MV-4-11 (cell line): ENCODE measurements around the gene WDR62.
A peak's percentile ranks its signal among the peaks of the same experiment; 100 is the strongest.
"Not testable (repeated sequence)": the region's sequence is repeated elsewhere in the genome, so short reads cannot be mapped to it uniquely, and the experiment has no call there.

Experiments used
- DNase-seq: peaks from one replicate; lab custom pipeline; 2025; lab: John Stamatoyannopoulos, UW

WDR62 gene

DNA sequence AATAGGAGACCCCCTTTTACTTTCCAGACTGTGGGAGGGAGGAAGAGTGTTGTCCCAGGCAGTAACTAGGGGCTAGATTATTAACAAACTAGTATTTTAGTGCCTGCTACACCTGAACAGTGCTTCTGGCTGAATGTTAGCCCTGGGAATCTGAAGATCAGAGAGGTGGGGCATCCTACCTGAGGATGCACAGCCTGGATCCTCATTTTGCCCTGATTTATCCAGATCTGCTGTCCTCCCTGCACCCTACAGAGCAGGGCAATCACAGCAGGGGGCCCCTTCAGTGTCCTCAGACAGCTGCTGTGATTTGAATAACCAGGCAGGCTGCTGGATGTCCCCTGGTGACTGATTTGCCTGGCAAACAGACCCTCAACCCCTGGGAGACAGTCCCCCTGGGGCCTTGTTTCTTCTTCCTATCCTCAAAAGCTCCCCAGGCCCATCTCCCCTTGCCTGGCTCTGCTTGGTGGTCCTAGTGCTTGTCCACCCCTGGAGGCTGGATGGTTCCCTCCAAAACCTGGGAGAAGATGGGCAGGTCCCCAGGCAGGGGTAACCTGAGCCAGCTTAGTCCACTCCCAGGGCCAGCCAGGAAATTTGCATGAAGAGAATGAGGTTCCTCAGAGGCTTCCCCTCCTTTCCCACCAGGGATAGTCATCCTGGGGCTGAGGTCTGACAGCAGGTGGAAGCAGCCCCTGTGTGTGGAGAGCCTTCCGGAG is 55.9 kb downstream of the WDR62 start, which contains the start of gene OVOL3:
TSS of gene OVOL3 (plus strand) at position 657 of the 713 bp plus-strand sequence. CDS start 60 bp downstream, outside the sequence.
- DNase-seq, result no peak

DNA sequence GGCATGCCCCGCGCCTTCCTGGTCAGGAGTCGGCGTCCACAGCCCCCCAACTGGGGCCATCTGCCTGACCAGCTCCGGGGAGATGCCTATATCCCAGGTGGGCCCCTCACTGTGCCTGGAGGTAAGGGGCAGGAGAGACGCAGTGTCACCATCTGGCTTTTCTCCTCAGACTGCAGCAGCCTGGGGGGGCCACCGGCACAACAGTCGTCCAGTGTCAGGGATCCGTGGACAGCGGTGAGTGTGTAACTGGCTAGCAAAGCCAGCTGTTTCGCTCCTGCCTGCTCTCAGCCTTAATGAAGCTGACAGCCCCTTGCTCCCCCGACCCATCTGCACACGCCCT is 56.5 kb downstream of the WDR62 start:
- no peak for DNase-seq

DNA sequence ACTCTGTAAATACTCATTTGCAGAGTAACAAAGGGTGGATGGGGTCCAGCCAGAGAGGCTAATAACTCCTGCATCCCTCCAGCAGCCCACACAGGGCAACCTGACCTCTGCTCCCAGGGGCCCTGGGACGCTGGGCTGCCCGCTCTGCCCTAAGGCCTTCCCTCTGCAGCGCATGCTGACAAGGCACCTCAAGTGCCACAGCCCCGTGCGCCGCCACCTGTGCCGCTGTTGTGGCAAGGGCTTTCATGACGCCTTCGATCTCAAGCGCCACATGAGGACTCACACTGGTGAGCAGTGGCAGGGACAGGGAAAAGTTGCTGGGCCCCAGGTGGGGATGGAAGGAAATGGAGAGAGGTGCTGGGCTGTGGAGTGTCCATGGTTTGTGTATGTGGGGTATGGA is 58.0 kb downstream of the WDR62 start:
- DNase-seq, result no peak

DNA sequence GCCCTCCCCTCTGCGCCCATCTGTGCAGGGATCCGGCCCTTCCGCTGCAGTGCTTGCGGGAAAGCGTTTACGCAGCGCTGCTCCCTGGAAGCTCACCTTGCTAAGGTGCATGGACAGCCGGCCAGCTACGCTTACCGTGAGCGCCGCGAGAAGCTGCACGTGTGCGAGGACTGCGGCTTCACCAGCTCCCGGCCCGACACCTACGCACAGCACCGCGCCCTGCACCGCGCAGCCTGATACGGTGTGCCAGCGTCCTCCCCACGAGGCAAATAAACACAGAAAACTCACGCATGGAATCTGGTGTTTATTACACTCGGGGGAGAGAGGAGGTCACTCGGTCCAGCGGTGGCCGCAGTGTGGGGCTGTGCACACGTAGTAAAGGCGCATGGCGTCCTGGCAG is 58.7 kb downstream of the WDR62 start:
- DNase-seq, result no peak

DNA sequence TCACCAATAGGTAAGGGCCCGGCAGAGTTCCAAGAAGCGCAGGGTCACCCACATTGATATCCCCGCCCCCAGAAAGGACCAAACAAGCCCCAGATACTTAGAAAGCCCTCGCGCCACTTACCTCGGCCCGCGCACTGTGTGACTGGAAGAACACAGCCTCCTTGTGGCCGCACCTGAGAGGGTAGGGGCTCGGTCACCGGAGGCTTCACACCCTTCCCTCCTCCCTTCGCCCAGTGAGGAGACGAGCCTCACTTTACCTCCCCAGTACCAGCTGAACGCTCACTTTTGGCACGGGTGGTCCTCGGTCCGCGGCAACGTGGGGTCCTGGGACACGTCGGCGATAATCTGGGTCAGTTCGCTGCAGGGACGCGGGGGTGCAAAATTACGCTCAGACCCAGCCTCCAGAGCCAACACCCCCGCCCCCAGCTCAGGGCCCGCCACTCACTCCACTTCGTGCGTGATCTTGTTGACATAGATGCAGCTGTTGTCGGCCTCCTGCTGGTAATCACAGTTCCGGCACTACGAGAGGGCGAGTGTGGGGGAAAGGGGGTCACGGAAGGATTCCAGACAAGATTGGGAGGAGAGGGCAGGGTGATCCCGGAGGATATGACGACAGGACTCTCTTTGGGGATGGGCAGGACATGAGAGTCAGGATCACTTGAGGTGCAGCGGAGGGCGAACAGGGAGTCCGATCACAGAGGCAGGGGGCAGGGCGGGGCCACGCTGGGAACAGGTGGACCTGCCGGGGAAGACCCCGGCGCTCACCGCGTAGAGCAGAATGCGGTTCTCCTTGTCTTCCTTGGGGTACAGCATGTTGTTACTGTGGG is 59.4 kb downstream of the WDR62 start:
- no peak for DNase-seq

DNA sequence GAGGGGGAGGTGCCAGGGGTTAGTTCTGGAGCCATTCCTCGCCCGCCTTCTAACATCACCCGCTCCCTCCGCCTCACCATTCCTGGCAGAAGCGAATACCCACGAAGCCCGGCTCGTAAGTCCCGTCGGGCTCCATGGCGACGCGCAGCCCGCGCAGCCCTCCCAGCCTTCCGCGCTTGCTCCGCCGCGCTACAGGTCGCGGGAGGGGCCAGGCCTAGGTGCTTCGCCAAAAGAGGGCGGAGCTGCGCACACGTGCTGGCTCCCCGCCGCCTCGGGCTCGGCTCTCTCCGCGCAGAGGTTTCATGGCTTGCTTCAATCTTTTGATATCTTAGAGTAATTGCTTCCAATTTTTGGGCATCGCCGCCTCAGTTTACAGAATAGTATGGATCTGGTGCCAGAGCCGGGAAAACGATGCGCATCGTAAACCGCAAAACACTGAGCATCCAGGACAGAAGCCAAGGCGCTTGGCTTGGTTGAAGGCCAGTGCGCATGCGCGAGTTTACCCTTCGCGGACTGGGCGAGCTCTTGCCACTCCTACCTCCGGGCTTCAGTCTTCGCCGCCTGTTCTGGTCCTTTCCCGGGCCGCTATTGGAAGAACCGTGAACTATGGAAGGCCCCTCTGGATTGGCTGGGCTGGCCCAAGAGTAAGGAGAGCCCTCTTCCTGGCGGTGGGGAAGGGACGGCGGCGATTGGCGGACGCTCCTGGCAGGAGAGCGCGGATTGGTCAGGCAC is 60.2 kb downstream of the WDR62 start, which contains the start of gene POLR2I:
TSS of gene POLR2I (minus strand) at position 155 of the 732 bp plus-strand sequence. CDS start at position 136, 19 bp downstream.
- peak; percentile 100 for DNase-seq

DNA sequence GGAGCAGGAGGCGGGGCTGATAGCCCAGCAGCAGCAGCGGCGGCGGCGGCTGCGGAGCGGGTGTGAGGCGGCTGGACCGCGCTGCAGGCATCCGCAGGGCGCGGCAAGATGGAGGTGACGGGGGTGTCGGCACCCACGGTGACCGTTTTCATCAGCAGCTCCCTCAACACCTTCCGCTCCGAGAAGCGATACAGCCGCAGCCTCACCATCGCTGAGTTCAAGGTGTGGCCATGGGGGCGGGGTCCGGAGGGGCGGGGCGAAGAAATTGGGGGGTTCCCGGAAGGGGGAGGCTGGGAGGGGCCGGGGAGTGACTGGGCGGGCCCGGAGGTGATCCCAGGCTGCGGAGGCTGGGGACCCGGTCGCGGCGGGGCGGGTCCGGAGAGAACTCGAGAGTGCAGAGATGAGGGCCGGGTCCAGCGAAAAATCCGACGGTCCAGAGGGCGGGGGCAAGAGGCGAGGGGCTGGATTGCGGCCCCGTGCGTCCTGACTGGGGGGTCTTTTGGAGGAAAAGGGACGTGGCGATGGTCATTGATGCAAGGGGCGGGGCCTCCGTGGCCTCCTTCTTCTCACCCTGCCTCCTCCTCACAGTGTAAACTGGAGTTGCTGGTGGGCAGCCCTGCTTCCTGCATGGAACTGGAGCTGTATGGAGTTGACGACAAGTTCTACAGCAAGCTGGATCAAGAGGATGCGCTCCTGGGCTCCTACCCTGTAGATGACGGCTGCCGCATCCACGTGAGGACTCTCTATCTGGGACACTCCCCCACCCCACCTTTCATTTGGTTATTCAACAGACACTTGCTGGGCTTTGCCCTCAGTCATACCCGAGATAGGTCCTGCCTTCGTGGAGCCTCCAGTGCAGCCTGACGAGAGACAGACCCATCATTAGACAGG is 61.0 kb downstream of the WDR62 start, which contains the start of gene TBCB:
TSS of gene TBCB (plus strand) at position 16 of the 891 bp plus-strand sequence. CDS start at position 109, 93 bp downstream.
- DNase-seq, result no peak

DNA sequence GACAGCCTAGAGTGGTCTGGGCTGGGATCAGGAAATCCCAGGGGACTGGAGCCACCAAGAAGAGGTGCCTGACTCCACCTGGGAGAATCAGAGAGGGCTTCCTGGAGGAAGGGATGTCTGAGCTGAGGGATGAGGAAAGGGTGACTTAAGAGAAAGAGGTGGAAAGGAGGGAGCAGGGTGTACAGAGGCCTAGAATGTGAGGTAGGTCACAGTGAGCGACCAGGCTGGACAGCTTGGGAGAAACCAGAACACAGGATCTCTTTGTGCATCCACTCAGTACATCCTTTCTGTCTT is 61.6 kb downstream of the WDR62 start:
- DNase-seq, result no peak

DNA sequence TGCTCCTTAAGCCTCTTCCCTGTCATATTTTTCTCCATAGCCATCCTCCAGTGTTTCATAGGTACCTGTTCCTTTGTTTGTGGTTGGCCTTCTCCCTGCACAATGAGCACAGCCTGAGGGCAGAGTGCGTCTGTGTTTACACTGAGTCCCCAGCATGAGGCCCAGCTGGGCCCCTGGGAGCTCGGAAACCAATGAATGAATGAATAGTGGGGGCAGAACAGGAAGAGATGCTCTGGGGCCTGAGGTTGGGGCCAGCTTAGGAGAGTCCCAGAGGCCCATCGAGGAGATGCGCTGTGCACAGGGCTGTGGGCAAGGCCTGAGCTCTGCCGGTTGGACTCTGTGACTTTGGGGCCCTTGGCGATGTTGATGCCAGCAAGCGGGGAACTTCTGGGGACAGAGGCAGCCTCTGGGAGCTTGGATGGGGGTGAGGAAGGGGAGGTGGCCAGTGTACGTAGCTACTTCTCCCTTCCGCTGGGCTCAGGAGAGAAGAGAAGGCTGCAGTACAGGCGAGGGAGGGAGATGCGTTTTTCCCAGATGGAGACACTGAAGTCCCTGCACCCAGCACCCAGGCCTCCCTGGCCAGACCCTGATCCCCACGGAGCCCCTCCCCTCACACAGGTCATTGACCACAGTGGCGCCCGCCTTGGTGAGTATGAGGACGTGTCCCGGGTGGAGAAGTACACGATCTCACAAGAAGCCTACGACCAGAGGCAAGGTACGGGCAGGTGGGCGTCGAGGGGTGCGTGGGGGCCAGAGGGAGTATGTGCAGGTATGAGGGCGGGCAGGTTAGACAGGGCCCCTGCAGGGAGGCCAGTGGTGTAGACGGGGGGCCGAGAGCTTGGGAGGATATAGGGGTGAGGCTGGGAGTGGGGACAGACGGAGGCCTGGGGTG is 65.6 kb downstream of the WDR62 start:
- no peak for DNase-seq

DNA sequence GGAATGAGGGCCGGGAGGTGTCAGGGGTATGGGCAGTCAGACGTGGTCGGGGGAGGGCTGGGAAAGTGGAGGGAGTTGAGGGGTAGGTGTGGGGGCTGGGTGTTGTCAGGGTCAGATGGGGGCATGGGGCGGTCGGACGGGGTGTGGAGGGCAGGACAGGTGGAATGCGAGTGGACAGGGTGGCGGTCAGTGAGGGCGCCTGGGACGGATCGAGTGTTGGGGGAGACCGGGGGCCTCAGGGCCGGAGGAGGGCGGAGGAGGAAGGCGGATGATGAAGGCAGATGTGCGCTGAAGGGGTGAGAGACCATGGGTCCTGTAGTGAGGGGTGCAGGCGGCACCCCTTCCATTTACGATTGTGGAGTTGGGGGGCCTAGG is 66.3 kb downstream of the WDR62 start:
- DNase-seq, result no peak

DNA sequence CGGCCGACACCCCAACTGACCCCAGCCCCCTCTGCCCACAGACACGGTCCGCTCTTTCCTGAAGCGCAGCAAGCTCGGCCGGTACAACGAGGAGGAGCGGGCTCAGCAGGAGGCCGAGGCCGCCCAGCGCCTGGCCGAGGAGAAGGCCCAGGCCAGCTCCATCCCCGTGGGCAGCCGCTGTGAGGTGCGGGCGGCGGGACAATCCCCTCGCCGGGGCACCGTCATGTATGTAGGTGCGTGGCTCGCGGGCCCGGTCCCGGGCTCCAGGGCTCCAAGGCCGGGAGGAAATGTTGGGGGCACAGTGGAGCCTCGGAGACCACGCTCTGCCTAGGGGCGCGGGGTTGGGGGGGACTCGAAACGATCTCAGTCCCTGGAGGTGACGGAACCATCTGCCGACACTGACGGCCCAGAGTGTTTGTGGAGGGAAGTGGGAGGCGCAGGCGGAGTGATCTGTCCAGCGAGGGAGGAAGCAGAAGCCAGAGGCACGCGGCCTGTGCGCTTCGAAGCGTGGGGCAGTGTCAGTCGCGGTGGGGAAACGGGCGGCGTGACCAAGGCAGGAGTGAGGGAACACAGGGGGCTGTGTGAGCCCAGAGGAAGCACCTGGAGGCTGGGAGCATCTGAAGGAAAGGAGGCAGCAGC is 66.9 kb downstream of the WDR62 start:
- DNase-seq, result peak; percentile 11

DNA sequence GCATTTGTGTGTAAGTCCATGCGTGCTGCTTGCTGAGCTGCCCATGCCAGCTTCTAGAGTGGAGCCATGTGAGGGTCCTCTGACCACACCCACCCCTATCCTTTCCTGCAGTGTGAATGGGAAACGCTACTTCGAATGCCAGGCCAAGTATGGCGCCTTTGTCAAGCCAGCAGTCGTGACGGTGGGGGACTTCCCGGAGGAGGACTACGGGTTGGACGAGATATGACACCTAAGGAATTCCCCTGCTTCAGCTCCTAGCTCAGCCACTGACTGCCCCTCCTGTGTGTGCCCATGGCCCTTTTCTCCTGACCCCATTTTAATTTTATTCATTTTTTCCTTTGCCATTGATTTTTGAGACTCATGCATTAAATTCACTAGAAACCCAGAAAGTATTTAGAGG is 70.9 kb downstream of the WDR62 start:
- no peak for DNase-seq

DNA sequence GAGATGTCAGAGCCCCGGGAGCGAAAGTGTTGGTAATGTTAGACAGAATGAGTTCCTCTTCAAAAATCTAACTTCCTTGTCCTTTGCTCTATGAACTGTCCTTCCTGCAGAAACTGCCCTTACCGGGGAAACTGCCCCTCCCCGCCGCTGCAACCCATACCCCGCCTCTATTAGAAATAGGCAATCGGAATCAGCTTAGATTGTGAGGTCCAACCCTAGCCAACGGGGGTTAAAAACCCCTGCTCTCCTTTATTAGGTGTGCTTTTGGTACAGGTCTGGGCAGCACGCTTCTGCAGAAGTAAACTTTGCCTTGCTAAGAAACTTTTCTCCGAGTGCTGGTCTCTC is 73.7 kb downstream of the WDR62 start:
- DNase-seq, result peak; percentile 89

DNA sequence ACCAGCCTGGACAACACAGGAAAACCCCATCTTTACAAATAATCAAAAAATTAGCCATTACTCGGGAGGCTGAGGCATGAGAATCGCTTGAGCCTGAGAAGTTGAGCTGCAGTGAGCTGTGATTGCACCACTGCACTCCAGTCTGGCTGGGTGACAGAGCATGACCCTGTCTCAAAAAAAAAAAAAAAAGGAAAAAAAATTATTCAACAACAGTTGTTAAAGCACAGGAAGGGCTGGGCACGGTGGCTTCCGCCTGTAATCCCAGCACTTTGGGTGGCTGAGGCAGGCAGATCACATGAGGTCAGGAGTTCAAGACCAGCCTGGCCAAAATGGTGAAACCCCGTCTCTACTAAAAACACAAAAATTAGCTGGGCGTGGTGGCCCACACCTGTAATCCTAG is 76.5 kb downstream of the WDR62 start:
- peak; percentile 93 for DNase-seq

DNA sequence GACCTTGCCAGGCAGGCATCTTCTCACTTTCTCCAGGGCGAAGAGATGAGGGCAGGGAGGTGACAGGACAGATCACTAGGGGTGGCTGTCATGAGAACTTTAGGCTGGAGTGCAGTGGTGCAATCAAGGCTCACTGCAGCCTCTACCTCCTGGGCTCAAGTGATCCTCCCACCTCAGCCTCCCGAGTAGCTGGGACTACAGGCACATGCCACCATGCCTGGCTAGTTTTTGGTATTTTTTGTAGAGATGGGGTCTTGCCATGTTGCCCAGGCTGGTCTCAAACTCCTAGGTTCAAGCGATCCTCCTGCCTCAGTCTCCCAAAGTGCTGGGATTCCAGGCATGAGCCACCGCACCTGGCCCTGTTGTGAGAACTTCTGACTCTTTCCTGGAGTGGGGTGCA is 80.2 kb downstream of the WDR62 start:
- not testable (repeated sequence) for DNase-seq

DNA sequence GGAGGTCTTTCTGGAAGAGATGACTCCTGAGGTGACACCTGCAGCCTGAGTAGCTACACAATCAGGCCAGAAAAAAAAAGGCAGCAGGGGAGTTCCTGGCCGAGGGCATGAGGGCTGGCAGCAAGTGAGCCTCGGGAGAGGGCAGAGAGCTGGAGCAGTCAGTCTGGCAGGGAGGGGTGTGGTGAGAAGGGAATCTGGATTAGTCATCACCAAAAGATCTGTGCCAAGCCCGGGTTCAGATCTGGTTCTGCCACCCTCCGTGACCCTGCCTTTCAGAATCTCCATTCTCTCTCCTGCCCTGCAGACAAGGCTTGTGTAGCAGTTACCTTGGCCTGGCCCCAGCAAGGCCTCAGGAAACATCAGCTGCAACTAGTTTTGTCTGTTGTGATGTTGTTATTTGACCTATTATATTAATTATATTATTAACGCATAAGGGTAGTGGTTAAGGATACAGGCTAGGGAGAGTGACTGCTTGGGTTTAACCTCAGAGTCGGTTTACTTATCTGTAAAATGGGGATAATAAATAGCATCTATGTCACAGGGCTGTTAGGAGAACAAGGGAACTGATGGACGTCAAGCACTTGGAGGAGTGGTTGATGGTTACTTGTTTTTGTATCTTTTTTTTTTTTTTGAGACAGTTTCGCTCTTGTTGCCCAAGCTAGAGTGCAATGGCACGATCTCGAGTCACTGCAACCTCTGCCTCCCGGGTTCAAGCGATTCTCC is 82.4 kb downstream of the WDR62 start:
- peak; percentile 29 for DNase-seq

DNA sequence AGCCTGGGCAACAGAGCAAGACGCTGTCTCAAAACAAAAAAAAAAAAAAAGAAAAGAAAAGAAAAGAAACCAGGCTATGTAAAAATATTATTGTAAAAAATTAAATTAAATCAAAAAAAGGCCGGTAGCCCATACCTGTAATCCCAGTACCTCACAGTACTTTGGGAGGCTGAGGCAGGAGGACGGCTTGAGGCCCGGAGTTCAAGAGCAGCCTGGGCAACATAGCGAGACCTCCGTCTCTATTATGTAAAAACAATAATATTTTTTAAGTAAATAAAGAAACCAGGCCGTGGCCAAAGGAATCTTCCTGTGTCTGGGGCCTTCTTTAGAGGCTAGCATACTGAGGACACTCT is 84.4 kb downstream of the WDR62 start:
- DNase-seq, result no peak

DNA sequence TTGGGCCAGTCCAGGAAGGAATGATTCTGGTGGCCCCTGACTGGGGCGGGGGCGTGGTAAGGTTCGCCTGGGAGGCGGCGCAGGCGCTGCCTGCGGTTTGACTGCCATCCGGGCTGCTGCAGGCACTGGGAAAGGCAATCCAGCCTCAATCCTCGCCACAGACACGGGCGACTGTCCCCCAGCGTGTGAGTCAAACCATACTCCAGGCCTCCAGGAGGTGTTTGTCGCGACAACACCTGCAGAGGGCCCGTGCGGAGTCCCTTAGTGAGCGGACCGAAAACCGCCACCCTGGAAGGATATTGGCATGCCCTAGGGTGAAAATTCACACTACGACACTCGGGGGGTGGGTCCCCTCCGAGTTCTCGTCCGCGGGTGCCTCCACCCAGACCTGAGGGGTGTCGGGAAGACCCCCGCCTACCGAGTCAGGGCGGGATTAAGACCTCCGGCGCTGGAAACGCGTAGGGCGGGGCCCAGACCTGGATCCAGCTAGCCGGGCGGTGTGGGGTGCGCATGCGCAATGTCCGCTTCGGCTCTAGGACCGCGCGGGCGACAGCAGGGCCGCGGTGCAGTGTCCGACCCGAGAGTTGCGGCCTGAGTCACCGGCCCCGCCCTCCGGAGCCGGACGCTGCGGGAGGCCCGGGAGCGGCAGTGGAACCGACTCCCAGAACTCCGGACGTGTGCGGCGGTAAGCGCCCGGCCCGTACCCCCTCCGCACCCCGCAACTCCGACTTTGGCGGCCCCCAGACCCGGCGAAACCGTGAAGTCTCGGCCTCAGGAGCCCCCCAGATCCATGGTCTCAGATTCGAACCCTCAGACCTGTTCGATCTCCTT is 85.0 kb downstream of the WDR62 start, which contains the start of gene CAPNS1:
TSS of gene CAPNS1 (plus strand) at position 594 of the 831 bp plus-strand sequence. CDS start 946 bp downstream, outside the sequence.
- DNase-seq, result peak; percentile 97
